NCI-H2196 (cell line): ENCODE measurements around the gene CR1.
"Not testable (repeated sequence)": the region's sequence is repeated elsewhere in the genome, so short reads cannot be mapped to it uniquely, and the experiment has no call there.

Source experiments
- DNase-seq: peaks from one replicate; lab custom pipeline; 2025; ENCODE audit not compliant: unreplicated experiment; lab: John Stamatoyannopoulos, UW

The CR1 gene

GRCh38 chr1:207669528-207670009 is 173.6 kb downstream of the CR1 start:
- no peak for DNase-seq

GRCh38 chr1:207670192-207670591 is 174.2 kb downstream of the CR1 start:
- DNase-seq: no peak

GRCh38 chr1:207670997-207671396 is 175.0 kb downstream of the CR1 start:
- DNase-seq: no peak

GRCh38 chr1:207672522-207673130 is 176.7 kb downstream of the CR1 start:
- peak; percentile 20 for DNase-seq

- DNase-seq: no peak
Measured at GRCh38 chr1:207673399-207673798, 177.4 kb downstream of the CR1 start.

GRCh38 chr1:207676153-207676552 is 180.2 kb downstream of the CR1 start:
- no peak for DNase-seq

GRCh38 chr1:207680590-207681388 is 184.8 kb downstream of the CR1 start:
- not testable (repeated sequence) for DNase-seq

GRCh38 chr1:207682872-207683434 is 187.0 kb downstream of the CR1 start:
- DNase-seq: not testable (repeated sequence)

- not testable (repeated sequence) for DNase-seq
Measured at GRCh38 chr1:207690551-207690950, 194.6 kb downstream of the CR1 start.

GRCh38 chr1:207691010-207691409 is 195.1 kb downstream of the CR1 start:
- DNase-seq: no peak
